ENCODE measurements around the gene ZNF174.

ZNF174 gene

DNA sequence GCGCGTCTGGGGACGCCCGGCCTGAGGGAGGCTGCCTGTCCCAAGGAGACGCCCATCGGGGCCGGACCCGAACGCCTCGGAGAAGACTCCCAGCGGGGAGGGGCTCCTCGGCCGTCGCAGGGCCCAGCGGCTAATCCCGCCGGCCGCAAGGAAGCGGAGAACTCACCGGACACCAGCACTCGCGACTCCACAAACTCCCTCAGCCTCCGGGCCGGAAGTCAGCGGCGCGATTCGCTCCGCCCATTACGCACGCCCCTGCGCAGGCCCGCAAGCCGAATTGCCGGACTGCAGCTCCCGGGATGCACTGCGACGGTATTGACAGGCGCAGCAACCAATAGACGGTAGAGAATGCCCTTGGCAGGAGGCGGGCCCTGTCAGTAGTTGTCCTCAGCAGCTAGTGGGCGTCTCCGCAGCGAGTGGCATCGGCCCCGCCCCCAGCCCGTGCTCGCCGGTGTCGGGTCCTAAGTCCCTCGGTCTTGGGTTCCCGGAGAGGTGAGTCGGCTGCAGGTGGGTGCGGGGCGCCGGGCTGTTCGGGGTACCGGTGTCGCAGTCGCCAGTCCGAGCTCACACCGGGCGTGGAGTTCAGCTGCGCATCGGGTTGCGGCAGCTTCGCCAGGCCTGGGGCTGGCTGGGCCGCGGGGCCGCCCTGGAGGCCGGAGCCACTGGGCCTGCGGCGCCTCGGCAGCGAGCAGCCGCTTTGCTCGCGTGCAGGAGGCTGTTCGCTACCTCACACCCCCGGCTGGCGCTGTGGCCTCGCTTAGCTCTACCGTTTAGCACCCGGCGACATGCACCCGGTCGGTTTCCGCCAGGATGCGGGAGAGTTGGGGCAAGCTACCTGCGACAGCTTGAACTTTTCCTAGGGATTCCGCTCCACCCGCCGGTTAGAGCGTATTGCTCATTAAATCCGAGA is at the start of gene ZNF174, which contains the start of gene ZSCAN32:
Gene ZNF174 (plus strand): TSS at position 437 of the 910 bp plus-strand sequence. CDS start 790 bp downstream, outside the sequence.
Gene ZSCAN32 (minus strand): TSS at position 226 of the 910 bp plus-strand sequence. CDS start 3,447 bp downstream, outside the sequence.
- peak; percentile 97 for DNase-seq (ENCODE audit: low read depth)

DNA sequence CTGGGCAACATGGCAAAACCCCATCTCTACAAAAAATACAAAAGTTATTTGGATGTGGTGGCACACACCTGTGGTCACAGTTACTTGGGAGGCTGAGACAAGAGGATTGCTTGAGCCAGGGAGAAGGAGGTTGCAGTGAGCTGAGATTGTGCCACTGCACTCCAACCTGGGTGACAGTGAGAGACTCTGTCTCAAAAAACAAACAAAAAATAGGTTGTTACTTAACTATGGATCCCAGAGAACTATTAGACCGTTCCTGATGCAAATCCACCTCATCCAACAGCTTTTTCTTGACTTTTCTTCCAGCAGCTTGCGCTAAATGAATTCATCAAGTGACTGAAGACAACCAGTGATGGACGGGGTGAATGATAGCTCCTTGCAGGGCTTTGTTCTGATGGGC is 45.4 kb upstream of the ZNF174 start, which contains the start of gene OR2C1:
Gene OR2C1 (plus strand): TSS at position 301 of the 400 bp plus-strand sequence. CDS start 52 bp downstream, at position 353.
- no peak for DNase-seq (ENCODE audit: low read depth)

DNA sequence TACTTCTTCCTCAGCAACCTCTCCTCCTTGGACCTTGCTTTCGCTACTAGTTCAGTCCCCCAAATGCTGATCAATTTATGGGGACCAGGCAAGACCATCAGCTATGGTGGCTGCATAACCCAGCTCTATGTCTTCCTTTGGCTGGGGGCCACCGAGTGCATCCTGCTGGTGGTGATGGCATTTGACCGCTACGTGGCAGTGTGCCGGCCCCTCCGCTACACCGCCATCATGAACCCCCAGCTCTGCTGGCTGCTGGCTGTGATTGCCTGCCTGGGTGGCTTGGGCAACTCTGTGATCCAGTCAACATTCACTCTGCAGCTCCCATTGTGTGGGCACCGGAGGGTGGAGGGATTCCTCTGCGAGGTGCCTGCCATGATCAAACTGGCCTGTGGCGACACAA is 44.9 kb upstream of the ZNF174 start:
- DNase-seq (ENCODE audit: low read depth) = no peak

DNA sequence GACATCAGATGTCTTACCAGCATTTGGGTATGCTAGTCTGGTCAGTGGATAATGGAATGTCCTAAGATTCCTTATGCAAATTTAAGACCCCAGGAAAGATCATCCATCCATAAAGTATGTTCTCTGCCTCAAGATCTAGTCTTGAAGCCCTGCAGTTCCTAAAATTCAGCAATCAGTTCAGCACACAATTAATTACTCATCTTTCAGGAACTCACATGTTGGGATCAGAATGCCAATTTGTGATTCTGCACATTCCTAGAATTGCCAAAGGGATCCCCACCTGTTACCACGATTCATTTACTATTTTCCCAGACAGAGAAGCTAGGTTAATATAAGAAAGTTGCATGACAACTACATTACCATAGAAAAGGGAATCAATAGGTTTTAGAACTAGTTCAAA is 42.1 kb upstream of the ZNF174 start:
- no peak for DNase-seq (ENCODE audit: low read depth)

DNA sequence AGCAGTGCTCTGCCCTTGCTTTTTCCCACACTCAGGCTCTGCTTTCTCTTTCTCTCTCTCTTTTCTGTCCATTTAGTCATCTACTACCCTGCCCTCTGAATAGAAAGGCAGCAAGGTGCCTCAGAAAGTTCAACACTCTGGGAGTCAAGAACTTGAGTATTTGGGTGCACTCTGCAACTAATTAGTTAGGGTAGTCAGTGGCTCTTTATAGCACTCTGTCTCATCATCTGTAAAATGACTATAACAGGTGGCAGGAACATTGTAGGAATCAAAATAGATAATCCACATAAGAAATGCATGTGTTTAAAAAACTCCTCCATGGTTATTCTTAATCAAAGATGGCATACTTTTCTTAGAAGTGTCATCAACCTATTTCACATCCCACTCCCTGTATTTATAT is 38.1 kb upstream of the ZNF174 start:
- DNase-seq (ENCODE audit: low read depth) = no peak

DNA sequence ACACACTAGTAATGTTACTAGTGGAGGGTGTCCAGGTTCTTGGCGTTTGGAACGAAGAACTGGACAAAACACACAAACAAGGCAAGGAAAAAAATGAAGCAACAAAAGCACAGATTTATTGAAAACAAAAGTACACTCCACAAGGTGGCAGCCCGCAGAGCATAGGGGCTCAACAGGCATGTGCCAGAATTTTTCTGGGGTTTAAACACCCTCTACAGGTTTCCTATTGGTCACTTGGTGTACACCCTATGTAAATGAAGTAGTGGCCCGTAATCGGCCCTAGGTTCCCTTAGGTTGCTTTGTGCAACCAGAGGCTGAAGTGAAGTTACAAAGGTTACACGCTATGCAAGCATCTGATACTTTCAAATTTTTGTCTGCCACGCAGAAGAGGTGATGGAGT is 37.2 kb upstream of the ZNF174 start:
- DNase-seq (ENCODE audit: low read depth) = no peak

DNA sequence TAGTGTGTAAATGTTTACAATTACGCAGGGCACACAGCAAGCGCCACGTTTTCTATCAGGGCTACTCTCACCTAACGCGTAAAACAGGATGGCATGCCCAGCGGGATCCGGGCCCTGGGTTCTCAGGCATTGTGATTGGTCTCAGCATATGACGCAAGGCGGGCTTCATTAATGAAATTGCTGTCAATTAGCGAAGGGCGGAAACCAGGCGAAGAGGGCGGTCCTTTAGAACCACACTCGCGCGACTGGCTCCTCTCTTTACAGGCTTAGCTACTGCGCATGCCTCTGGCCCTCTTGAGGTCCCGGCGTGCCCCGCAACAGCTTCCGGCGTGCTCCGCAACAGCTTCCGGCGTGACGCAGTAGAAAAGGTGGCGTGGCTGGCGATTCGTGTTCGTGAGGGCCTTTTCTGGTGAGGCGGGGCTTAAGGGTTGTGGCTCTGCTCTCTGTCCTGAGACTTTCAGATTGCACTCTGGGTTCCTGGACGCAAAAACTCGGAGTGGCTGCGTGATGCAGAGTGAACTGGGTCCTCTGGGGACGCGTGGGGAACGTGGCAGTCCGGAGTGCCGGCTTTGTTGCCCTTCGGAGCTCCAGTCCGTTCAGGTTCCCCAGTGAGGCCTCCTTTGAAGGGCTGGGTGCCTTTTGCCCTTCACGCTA is 36.1 kb upstream of the ZNF174 start:
- DNase-seq (ENCODE audit: low read depth) = peak; percentile 79

DNA sequence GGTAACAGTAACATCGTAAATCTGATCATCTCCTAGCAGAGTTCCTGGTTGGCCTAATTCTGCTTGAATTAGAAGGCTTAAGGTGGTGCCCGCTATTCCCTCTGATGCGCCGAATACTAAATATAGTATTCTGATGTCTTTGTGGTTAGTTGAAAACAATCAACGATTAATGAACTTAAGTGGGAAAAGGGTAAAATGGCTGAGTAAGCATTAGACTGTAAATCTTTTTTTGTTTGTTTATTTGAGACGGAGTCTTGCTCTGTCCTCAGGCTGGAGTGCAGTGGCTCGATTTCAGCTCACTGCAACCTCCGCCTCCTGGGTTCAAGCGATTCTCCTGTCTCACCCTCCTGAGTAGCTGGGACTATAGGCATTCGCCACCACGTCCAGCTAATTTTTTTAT is 31.9 kb upstream of the ZNF174 start:
- DNase-seq (ENCODE audit: low read depth) = no peak

DNA sequence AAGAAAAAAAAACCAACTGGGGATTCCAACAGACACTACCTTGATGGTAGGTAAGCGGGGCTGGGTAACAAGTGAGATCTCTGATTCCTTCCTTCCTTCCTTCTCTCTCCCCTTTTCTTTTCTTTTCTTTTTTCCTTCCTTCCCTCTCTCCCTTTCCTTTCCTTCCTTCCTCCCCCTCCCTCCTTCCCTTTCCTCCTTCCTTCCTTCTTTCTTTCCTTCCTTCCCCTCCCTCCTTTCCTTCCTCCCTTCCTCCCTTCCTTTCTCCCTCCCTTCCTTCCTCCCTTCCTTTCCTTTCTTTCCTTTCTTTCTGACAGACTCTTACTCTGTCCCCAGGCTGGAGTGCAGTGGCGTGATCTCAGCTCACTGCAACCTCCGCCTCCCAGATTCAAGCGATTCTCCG is 25.3 kb upstream of the ZNF174 start:
- DNase-seq (ENCODE audit: low read depth) = no peak

DNA sequence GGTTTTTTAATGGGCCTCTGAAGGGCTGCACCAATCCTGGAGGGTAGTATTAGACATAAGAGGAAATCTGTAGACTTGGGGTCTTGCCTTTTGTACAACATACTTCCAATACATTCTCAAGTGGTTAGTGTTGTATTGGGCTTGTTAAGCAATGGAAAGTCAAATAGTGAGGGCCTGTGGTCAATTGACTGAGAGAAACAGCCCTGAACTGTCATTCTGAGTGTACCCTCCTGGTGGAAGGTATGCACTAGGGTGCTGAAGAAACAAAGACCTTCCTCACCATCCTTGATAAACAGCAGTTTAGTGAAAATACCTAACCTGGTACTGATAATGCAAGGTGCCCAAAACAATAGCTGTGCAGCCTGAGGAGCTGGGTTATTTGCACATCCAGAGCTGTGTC is 23.1 kb upstream of the ZNF174 start:
- no peak for DNase-seq (ENCODE audit: low read depth)

DNA sequence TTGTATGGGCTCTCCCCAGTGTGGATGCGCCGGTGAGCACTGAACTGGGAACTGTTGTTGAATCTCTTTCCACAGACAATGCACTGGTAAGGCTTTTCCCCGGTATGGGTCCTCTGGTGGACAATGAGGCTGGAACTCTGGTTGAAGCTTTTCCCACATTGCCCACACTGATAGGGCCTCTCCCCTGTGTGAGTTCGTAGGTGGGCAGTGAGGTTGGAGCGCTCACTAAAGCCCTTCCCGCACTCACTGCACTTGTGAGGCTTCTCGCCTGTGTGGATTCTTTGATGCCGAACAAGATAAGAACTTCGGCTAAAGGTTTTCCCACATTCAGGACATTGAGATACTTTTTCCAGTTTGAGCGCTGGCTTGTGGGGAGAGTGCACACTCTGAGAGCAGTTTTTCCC is 18.0 kb upstream of the ZNF174 start:
- no peak for DNase-seq (ENCODE audit: low read depth)

DNA sequence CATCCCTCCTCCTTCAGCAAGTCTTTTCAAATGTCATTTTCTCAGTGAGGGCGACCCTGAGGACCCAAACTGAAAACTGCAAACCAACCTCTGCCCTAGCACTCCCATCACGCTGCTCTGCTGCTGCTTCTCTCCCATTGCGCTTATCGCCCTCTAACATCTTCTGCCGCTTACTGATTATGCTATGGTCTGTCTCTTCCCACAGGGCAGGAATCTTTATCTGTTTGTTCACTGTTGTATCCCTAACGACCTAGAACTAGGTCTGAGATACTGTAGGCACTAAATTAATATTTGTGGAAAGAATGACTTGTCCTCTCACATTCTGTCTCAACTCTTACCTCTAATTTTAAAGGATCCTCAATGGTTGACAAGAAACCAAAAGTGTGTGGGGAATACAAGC is 12.7 kb upstream of the ZNF174 start:
- DNase-seq (ENCODE audit: low read depth) = no peak

DNA sequence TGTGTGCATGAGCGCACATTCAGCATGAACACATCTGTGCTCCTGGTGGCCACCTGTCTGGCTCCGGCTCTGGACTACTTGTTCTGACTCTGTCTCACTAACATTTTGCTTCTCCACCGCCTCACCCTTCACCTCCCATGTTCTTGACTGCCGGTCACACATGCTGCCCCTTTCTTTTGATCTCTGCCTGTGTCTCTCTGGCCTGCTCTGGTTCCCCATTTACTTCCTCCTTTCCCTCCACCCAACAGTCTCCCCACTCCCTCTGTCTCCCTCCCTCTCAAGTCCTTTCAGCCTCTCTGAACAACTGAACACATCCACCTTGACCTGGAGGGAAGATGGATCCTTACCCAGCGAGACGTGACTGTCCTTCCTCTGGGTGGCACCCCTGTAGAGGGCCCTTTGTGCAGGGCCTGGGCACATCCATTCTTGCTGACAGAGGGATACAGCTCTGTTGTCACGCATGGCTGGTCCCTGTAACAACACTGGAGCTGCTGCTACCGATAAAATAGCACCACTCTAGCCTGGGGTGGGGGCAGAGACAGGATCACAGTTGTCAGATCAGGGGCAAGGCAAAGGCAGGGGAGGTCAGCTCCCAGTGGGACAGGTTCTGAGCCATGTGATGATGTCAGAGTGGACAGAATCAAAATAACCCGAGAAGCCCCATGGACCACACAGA is 11.2 kb upstream of the ZNF174 start:
- DNase-seq (ENCODE audit: low read depth) = no peak

DNA sequence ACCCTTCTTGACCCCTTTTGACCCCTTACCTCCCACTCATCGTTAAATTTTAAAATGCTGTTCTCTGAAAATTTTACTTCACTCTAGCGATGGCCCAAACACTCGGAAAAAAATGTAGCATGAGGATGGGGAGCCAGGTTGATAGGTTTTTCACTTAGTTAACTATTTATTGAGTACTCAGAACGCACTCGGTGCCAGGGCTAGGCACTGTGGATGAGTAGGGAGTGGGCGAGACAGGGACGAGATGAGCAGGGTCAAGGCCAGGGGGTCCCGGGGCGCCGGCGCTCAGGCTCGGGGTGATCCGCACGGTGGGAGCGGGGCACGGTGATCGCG is 603 bp upstream of the ZNF174 start:
- DNase-seq (ENCODE audit: low read depth) = no peak

DNA sequence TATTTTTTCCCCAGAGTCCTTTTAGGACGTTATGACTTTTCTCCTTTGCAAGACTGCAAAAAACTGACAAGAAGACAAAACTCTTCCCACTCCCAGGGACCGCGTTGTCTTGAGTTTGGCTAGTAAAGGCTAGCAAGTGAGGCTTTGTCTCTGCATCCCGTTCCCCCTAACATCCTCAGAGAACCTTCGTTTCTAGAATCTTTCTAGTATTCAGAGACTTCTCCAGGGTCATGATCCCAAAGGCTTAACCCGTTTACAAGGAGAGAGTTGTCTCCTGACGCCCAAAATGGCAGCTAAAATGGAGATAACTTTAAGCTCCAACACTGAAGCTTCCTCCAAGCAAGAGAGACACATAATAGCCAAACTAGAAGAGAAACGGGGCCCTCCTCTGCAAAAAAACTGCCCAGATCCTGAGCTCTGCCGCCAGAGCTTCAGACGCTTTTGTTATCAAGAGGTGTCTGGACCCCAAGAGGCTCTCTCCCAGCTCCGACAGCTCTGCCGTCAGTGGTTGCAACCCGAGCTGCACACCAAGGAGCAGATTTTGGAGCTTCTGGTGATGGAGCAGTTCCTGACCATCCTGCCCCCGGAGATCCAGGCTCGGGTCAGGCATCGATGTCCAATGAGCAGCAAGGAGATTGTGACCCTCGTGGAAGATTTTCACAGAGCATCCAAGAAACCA is 843 bp downstream of the ZNF174 start:
- DNase-seq (ENCODE audit: low read depth) = no peak

DNA sequence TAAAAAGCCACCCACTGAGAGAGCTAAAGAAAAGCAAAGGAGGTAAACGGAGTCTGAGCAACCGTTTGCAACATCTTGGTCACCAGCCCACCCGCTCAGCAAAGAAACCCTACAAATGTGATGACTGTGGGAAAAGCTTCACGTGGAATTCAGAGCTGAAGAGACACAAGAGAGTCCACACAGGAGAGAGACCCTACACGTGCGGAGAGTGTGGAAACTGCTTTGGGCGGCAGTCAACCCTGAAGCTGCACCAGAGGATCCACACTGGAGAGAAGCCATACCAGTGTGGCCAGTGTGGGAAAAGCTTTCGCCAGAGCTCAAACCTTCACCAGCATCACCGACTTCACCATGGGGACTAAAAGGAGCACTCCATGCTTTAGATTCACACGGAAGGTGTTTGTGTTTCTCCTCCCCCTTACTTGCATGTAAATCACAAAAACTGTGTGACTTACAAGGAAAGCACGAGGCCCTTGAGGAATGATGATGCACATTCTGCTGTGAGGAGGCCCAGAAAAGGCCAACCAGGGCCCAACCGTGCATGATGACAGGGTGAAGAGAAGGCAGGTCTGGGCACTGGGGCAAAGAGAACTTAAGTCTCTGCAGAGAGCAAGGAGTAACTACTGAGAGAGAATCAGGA is 7.7 kb downstream of the ZNF174 start:
- DNase-seq (ENCODE audit: low read depth) = no peak

DNA sequence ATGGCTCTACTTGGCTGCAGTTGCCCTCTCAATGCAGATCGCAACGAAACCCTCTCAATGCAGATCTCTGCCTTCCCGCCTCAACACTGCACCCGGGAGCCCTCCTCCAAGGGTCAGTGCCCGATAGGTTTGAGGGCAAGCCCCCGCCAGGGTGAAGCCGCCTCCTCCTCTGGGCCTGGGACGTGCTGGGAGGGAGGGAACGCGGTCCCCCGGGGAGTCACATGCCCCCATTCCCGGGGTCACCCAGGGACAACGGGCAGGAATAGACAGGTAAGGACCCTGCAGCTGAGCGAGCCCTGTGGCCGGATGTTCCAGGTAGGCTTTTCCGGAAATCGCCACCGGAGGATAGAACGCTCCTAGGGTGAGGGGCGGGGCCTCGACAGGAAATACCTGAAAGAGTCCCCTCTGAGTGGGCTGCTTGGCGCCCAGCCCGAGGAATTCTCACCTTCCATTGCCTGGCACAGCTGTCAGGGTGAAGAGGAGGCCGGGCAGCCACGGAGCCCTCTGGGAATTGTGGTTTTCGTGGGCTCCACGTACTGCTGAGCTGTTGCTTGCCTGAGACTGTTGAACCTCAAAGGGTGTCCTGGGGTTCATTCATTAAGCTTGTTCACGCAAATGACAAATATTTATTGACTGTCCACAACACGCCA is 12.8 kb downstream of the ZNF174 start:
- no peak for DNase-seq (ENCODE audit: low read depth)

DNA sequence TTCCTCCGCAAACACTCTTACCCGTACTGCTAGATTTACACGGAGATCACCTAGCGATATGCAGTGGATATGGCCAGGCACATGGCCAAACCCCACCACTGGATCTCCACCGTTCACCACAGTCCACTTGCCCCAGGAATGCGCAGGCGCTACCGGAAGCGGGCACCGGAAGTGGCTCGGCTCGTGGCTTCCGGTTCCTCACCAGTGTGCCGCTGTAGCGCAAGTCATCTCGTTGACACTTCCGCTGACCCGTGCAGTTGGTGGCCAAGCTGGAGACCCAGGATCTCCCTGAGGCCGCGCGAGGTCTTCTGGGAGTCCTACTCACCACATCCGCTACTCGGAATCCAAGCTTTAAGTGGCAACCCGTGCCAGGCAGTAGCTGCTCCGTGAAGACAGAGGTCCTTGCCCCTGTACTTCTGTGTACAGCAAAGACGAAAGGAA is 30.8 kb downstream of the ZNF174 start:
- peak; percentile 60 for DNase-seq (ENCODE audit: low read depth)

DNA sequence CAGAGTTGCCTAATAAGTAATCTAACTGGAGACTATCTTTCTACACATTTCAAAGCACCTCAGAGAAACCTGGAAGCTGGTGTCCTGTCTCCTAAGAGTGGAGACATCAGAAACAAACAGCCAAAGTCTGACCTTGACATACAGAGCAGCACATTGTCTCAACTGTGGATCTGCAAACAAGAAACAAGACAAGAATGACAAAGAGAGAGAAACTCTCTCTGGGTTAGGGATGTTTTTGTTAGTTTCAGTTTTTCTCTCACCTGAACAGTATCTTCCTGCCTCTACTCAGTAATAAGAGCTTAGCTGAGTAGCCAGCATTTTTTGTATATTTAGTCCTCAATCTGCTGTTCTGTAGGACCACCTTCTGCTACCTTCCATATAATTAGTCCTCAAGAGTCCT is 33.4 kb downstream of the ZNF174 start:
- DNase-seq (ENCODE audit: low read depth) = no peak

DNA sequence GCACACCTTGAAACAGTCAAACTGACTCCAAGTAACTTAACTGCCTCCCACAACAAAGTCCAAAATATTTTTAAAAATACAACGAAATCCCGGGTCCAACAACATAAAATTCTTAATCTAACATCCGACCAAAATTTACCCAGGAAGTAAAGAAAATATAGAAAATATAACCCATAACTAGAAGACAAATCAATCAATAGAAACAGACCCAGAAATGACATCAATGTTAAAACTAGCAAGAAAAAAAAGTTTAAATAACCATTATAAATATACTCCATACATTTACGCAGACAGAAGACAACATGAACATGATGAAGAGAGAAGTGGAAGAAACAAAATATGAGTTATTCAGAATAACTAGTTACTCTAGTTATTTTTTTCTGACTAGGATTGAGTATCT is 38.6 kb downstream of the ZNF174 start:
- DNase-seq (ENCODE audit: low read depth) = no peak
